ENCODE measurements around the gene OR4N2.
"Not testable (repeated sequence)": the region's sequence is repeated elsewhere in the genome, so short reads cannot be mapped to it uniquely, and the experiment has no call there.

DNA sequence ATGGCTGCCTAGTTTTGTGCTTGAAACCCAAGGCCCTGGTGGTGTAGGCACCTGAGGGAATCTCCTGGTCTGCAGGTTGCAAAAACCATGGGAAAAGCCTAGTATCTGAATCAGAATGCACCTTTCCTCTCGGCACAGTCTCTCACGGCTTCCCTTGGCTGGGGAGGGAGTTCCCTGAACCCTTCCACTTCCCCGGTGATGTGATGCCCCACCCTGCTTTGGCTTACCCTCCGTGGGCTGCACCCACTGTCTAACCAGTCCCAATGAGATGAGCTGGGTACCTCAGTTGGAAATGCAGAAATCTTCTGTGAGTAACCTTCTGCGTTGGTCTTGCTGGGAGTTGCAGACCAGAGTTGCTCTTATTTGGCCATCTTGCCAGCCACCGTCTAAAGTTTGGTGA, 17.4 kb downstream of the OR4N2 start:
- TF ChIP-seq, protein P1, sequence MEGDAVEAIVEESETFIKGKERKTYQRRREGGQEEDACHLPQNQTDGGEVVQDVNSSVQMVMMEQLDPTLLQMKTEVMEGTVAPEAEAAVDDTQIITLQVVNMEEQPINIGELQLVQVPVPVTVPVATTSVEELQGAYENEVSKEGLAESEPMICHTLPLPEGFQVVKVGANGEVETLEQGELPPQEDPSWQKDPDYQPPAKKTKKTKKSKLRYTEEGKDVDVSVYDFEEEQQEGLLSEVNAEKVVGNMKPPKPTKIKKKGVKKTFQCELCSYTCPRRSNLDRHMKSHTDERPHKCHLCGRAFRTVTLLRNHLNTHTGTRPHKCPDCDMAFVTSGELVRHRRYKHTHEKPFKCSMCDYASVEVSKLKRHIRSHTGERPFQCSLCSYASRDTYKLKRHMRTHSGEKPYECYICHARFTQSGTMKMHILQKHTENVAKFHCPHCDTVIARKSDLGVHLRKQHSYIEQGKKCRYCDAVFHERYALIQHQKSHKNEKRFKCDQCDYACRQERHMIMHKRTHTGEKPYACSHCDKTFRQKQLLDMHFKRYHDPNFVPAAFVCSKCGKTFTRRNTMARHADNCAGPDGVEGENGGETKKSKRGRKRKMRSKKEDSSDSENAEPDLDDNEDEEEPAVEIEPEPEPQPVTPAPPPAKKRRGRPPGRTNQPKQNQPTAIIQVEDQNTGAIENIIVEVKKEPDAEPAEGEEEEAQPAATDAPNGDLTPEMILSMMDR (IDR thresholded peaks at IDR 0.05): not testable (repeated sequence)
- TF ChIP-seq POLR2A (IDR thresholded peaks at IDR 0.05): not testable (repeated sequence)

All from right lobe of liver (tissue), 4 donors.